ENCODE measurements around the gene MOV10L1.

Gene MOV10L1

GRCh38 chr22:50208430-50208938, 118.7 kb downstream of the MOV10L1 start:
- no peak for DNase-seq

GRCh38 chr22:50208939-50209892, 119.4 kb downstream of the MOV10L1 start:
- DNase-seq, result no peak

- no peak for DNase-seq
These were observed 120.1 kb downstream of the MOV10L1 start for GRCh38 chr22:50209893-50210292.

- DNase-seq, result no peak
These were observed 120.8 kb downstream of the MOV10L1 start for GRCh38 chr22:50210378-50211139.

- no peak for DNase-seq
These were observed 121.3 kb downstream of the MOV10L1 start for GRCh38 chr22:50211147-50211546.
